ENCODE results near the gene ADRM1.

ADRM1 gene

GRCh38 chr20:62334881-62335280, 32.1 kb downstream of the ADRM1 start:
- H2AFZ ChIP-seq (ENCODE audit: low read depth): no peak overlapping the region
- peaks cover 18% of the 10 kb centered on the region for H3K4me1 ChIP-seq (ENCODE audit: low read depth, poor library complexity, severe bottlenecking)
- no peaks in the 10 kb centered on the region for H3K36me3 ChIP-seq (ENCODE audit: insufficient read depth)
- TF ChIP-seq CTCF (conservative IDR thresholded peaks at IDR 0.05; ENCODE audit: low read depth, low read length): no peak
- no peak overlapping the region for H3K4me2 ChIP-seq
- no peak overlapping the region for H3K9ac ChIP-seq
- no peaks in the 10 kb centered on the region for H3K79me2 ChIP-seq (ENCODE audit: insufficient read depth, low read depth)
- H4K20me1 ChIP-seq (ENCODE audit: insufficient read depth): no peaks in the 10 kb centered on the region
- no peaks in the 10 kb centered on the region for H3K27me3 ChIP-seq (ENCODE audit: insufficient read depth, low read depth)
- no peak overlapping the region for H3K27ac ChIP-seq
- no peak overlapping the region for H3K4me3 ChIP-seq (IDR thresholded peaks at IDR 0.05; ENCODE audit: insufficient read depth, low read depth, low read length)

GRCh38 chr20:62335532-62335931, 32.7 kb downstream of the ADRM1 start:
- no peak for TF ChIP-seq CTCF (conservative IDR thresholded peaks at IDR 0.05; ENCODE audit: low read depth, low read length)
- Histone ChIP-seq H3K27me3 (ENCODE audit: insufficient read depth, low read depth) (no peaks in the 10 kb centered on the region), H3K4me3 (IDR thresholded peaks at IDR 0.05; ENCODE audit: insufficient read depth, low read depth, low read length) (no peak overlapping the region), H3K79me2 (ENCODE audit: insufficient read depth, low read depth) (no peaks in the 10 kb centered on the region), H4K20me1 (ENCODE audit: insufficient read depth) (no peaks in the 10 kb centered on the region), H3K36me3 (ENCODE audit: insufficient read depth) (no peaks in the 10 kb centered on the region), H2AFZ (ENCODE audit: low read depth) (no peak overlapping the region), H3K4me2 (no peak overlapping the region), H3K27ac (no peak overlapping the region), H3K9ac (no peak overlapping the region), H3K4me1 (ENCODE audit: low read depth, poor library complexity, severe bottlenecking) (peaks cover 24% of the 10 kb centered on the region)

- no peak overlapping the region for H2AFZ ChIP-seq (ENCODE audit: low read depth)
- H3K9ac ChIP-seq: no peak overlapping the region
- no peaks in the 10 kb centered on the region for H3K27me3 ChIP-seq (ENCODE audit: insufficient read depth, low read depth)
- H4K20me1 ChIP-seq (ENCODE audit: insufficient read depth): no peaks in the 10 kb centered on the region
- H3K4me3 ChIP-seq (IDR thresholded peaks at IDR 0.05; ENCODE audit: insufficient read depth, low read depth, low read length): no peak overlapping the region
- no peak for TF ChIP-seq CTCF (conservative IDR thresholded peaks at IDR 0.05; ENCODE audit: low read depth, low read length)
- H3K36me3 ChIP-seq (ENCODE audit: insufficient read depth): no peaks in the 10 kb centered on the region
- no peak overlapping the region for H3K27ac ChIP-seq
- no peak overlapping the region for H3K4me2 ChIP-seq
- H3K79me2 ChIP-seq (ENCODE audit: insufficient read depth, low read depth): no peaks in the 10 kb centered on the region
- peaks cover 30% of the 10 kb centered on the region for H3K4me1 ChIP-seq (ENCODE audit: low read depth, poor library complexity, severe bottlenecking)
Measured at GRCh38 chr20:62336329-62336728, 33.5 kb downstream of the ADRM1 start.

- Histone ChIP-seq H2AFZ (ENCODE audit: low read depth) (no peak overlapping the region), H3K4me1 (ENCODE audit: low read depth, poor library complexity, severe bottlenecking) (peaks cover 35% of the 10 kb centered on the region), H3K36me3 (ENCODE audit: insufficient read depth) (no peaks in the 10 kb centered on the region), H3K4me2 (no peak overlapping the region), H3K27me3 (ENCODE audit: insufficient read depth, low read depth) (no peaks in the 10 kb centered on the region), H4K20me1 (ENCODE audit: insufficient read depth) (no peaks in the 10 kb centered on the region), H3K79me2 (ENCODE audit: insufficient read depth, low read depth) (no peaks in the 10 kb centered on the region), H3K27ac (no peak overlapping the region), H3K9ac (no peak overlapping the region), H3K4me3 (IDR thresholded peaks at IDR 0.05; ENCODE audit: insufficient read depth, low read depth, low read length) (no peak overlapping the region)
- no peak for TF ChIP-seq CTCF (conservative IDR thresholded peaks at IDR 0.05; ENCODE audit: low read depth, low read length)
Measured at GRCh38 chr20:62336775-62337557, 34.2 kb downstream of the ADRM1 start.

Data from KMS-11 (cell line).